Left lung (tissue), 10 donors: Measurements from ENCODE around the gene CCDC73. TPM values are rescaled to one million over a fixed set of nuclear protein-coding genes. Genes with fewer than 3 reads are reported as not detected.

ENCODE experiments used
- ATAC-seq: fragments of 200-7000 bp; cut with Tn5 transposase; one replicate; pipeline ENCODE4 v1.9.1; 2020; ENCODE audit warnings: moderate library complexity
- DNase-seq, 4 donors: peaks; one replicate each; pipeline ENCODE4 v3.0.0-alpha.2; 2013 to 2020
- H3K27ac ChIP-seq, 2 donors: fragments of 200-600 bp; sonication (generic) in 1 of 2; one replicate each; pipeline versions ENCODE4 v1.5.0 to v1.8.0; 2020 to 2021
- H3K27me3 ChIP-seq, 2 donors: fragments of 200-600 bp; sonication (generic) in 1 of 2; one replicate each; pipeline versions ENCODE4 v1.5.0 to v1.8.0; 2020 to 2021
- H3K36me3 ChIP-seq, 2 donors: fragments of 200-600 bp; sonication (generic) in 1 of 2; one replicate each; pipeline versions ENCODE4 v1.5.0 to v1.8.0; 2020 to 2021
- H3K4me1 ChIP-seq, 2 donors: fragments of 200-600 bp; one replicate each; pipeline ENCODE4 v1.8.0; 2021
- H3K4me3 ChIP-seq, 2 donors: fragments of 200-600 bp; sonication (generic) in 1 of 2; one replicate each; pipeline versions ENCODE4 v1.5.0 to v1.8.0; 2020 to 2021; ENCODE audit warnings: mild to moderate bottlenecking in 1 of 2
- H3K9me3 ChIP-seq, 2 donors: fragments of 200-600 bp; sonication (generic) in 1 of 2; one replicate each; pipeline versions ENCODE4 v1.5.0 to v1.8.0; 2020 to 2021
- intact Hi-C, 2 donors: fragments of 100-400 bp; cut with DNase I; formaldehyde crosslinking; loops; one replicate each; pipeline versions ENCODE4 v1.11.2 to v1.14.2; 2022
- polyA plus RNA-seq, 6 donors: library from polyadenylated mRNA; unstranded; fragments of 120-200 nt; gene quantifications; one replicate each; pipeline ENCODE4 v1.2.1, GENCODE V29; 2013; ENCODE audit not compliant: insufficient read length in 6 of 6
- total RNA-seq, 2 donors: library from RNA; stranded (reverse); fragmentation: NEBNext Ultra II Directional; extraction: Animal tissue kit (Norgen Biotek cat#: 25700); gene quantifications; one replicate each; pipeline ENCODE4 v1.2.1, GENCODE V29; 2021
- TF ChIP-seq, protein P1 (sequence below), 2 donors: fragments of 200-600 bp; sonication (generic) in 1 of 2; IDR thresholded peaks; one replicate each; pipeline versions ENCODE4 v1.5.0 to v1.8.0; 2021; ENCODE audit warnings: antibody characterized with exemption in 2 of 2
- donor health status: DM: no; HTN: yes; CAD: no.
- donor health status: DM: no; HTN: no; CAD: no.

Gene CCDC73
- total and polyA plus RNA-seq, 8 donors, result 0.08 to 0.57 (median 0.11) TPM; not detected in 1

DNA sequence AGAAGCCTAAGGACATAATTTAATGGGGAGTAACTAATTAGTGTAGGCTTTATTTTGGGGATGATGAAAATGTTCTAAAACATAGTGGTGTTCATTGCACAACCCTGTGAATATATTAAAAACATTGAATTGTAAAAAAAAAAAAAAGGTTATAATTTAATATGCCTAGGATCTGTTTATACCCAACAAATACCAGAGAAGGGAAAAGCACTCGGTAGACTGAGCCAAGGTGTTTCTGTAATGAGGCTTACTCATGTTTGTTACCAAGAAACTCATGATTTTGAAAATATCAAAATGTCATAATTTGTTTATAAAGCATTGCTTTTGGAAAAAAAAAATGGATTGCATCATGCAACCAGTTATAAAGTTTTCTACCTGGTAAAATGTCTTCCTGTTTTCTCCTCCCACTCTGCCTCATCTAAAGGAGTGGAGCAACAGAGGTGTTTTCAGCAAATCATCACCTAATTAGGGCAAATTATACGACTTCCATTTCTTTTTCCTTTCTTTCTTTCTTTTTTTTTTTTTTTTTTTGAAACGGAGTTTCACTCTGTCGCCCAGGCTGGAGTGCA is 225.1 kb downstream of the CCDC73 start:
- H3K27ac ChIP-seq, result no peak overlapping the region
- peaks cover 0 to 16% of the 10 kb centered on the region in 2 donors for H3K27me3 ChIP-seq
- no peak overlapping the region for H3K4me3 ChIP-seq
- DNase-seq, result no peak
- intact Hi-C loops, result no loop called here
- H3K4me1 ChIP-seq, result no peaks in the 10 kb centered on the region
- no peak for ATAC-seq
- no peaks in the 10 kb centered on the region for H3K9me3 ChIP-seq
- H3K36me3 ChIP-seq, result no peaks in the 10 kb centered on the region
- TF ChIP-seq, protein P1, sequence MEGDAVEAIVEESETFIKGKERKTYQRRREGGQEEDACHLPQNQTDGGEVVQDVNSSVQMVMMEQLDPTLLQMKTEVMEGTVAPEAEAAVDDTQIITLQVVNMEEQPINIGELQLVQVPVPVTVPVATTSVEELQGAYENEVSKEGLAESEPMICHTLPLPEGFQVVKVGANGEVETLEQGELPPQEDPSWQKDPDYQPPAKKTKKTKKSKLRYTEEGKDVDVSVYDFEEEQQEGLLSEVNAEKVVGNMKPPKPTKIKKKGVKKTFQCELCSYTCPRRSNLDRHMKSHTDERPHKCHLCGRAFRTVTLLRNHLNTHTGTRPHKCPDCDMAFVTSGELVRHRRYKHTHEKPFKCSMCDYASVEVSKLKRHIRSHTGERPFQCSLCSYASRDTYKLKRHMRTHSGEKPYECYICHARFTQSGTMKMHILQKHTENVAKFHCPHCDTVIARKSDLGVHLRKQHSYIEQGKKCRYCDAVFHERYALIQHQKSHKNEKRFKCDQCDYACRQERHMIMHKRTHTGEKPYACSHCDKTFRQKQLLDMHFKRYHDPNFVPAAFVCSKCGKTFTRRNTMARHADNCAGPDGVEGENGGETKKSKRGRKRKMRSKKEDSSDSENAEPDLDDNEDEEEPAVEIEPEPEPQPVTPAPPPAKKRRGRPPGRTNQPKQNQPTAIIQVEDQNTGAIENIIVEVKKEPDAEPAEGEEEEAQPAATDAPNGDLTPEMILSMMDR (IDR thresholded peaks at IDR 0.05), result no peak

DNA sequence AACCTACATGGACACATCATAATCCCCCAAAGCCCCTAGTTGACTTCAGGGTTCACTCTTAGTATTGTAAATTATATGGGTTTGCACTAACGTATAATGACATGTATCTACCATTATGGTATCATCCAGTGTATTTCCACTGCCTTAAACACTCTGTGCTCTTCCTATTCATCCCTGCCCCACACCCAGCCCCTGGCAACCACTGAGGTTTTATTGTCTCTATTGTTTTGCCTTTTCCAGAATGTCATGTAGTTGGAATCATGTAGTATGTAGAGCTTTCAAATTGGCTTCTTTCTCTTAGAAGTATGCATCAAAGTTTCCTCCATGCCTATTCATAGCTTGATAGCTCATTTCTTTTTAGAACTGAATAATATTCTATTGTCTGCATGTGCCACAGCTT is 227.3 kb downstream of the CCDC73 start:
- ATAC-seq, result no peak
- TF ChIP-seq, protein P1 (IDR thresholded peaks at IDR 0.05), result no peak
- H3K27ac ChIP-seq, result no peak overlapping the region
- H3K36me3 ChIP-seq, result no peaks in the 10 kb centered on the region
- no peaks in the 10 kb centered on the region for H3K9me3 ChIP-seq
- peaks cover 0 to 11% of the 10 kb centered on the region in 2 donors for H3K27me3 ChIP-seq
- intact Hi-C loops, result no loop called here
- H3K4me1 ChIP-seq, result no peaks in the 10 kb centered on the region
- H3K4me3 ChIP-seq, result no peak overlapping the region
- DNase-seq, result no peak

GRCh38 chr11:32566517-32566916 is 227.9 kb downstream of the CCDC73 start:
- Histone ChIP-seq H3K27ac (no peak overlapping the region), H3K27me3 (peaks cover 0 to 10% of the 10 kb centered on the region in 2 donors), H3K9me3 (no peaks in the 10 kb centered on the region), H3K4me1 (no peaks in the 10 kb centered on the region), H3K36me3 (no peaks in the 10 kb centered on the region), H3K4me3 (no peak overlapping the region)
- no peak for ATAC-seq
- intact Hi-C loops, result no loop called here
- TF ChIP-seq, protein P1 (IDR thresholded peaks at IDR 0.05), result no peak
- no peak for DNase-seq

DNA sequence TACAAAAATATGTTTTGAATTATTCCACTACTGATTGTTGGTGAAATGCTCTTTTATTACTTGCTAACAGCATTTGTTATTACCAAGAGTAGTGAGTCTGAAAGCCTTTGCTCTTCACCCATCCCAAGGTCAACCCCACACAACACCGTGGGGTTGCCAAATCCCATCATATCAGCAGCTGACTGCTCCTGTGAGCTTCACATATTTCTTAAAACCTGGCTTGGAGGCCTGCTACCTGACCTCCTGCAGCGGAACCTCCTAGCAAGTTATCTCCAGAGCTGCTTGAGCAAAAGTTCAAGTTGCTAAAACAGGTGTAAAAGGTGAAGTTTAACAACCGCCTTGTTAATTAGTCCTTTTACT is 230.9 kb downstream of the CCDC73 start:
- H3K9me3 ChIP-seq, result no peaks in the 10 kb centered on the region
- no peaks in the 10 kb centered on the region for H3K4me1 ChIP-seq
- TF ChIP-seq, protein P1 (IDR thresholded peaks at IDR 0.05), result no peak
- ATAC-seq, result no peak
- H3K36me3 ChIP-seq, result no peaks in the 10 kb centered on the region
- no peak for DNase-seq
- H3K27ac ChIP-seq, result no peak overlapping the region
- no peak overlapping the region for H3K4me3 ChIP-seq
- intact Hi-C loops, result no loop called here
- no peaks in the 10 kb centered on the region for H3K27me3 ChIP-seq

DNA sequence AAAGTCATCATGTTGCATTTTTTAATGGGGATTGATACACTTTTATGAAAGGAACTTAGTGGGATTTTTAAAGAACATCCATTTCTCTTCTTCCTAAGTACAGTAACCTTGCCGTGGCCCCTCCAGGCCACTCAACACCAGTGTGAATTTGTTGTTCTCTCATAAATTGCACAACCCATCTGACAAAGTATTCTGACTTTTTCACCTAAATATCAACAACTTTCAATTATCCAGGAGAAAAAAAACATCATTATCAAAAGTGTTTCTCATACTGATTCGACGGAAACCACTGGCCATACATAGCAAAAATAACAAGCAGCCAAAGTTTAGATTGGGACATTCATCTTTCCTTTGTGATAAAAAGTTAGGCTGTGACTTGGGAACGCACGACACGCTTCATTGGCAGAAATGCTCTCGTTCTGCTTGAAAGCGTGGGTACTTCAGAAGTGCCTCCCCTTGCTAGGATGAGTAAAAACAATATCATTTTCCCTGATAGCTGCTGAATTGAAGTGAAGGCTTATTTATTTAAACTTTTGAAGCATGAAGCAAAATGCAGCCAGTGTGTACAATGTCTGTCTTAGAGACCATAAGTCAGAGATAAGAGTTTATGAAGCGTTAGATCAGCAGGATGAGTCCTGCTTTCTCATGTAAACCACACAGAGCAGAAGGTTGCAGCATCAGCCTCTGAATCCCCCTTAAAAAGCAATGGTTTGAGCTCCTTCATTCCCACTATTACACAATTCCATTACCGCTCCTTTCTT is 231.4 kb downstream of the CCDC73 start:
- intact Hi-C loops, result no loop called here
- DNase-seq, result no peak
- Histone ChIP-seq H3K9me3 (no peaks in the 10 kb centered on the region), H3K27ac (no peak overlapping the region), H3K4me3 (no peak overlapping the region), H3K36me3 (no peaks in the 10 kb centered on the region), H3K4me1 (no peaks in the 10 kb centered on the region), H3K27me3 (no peaks in the 10 kb centered on the region)
- ATAC-seq, result no peak
- TF ChIP-seq, protein P1 (IDR thresholded peaks at IDR 0.05), result no peak
